GM21526 (cell line): ENCODE data around the gene TFRC.
"Not testable (repeated sequence)": the region's sequence is repeated elsewhere in the genome, so short reads cannot be mapped to it uniquely, and the experiment has no call there.

Experiments used
- ATAC-seq: cut with Tn5 transposase; IDR thresholded peaks from one replicate; pipeline ENCODE4 v1.9.1; 2021; ENCODE audit warnings: moderate library complexity; ENCODE audit not compliant: unreplicated experiment, low FRiP score

The TFRC gene

DNA sequence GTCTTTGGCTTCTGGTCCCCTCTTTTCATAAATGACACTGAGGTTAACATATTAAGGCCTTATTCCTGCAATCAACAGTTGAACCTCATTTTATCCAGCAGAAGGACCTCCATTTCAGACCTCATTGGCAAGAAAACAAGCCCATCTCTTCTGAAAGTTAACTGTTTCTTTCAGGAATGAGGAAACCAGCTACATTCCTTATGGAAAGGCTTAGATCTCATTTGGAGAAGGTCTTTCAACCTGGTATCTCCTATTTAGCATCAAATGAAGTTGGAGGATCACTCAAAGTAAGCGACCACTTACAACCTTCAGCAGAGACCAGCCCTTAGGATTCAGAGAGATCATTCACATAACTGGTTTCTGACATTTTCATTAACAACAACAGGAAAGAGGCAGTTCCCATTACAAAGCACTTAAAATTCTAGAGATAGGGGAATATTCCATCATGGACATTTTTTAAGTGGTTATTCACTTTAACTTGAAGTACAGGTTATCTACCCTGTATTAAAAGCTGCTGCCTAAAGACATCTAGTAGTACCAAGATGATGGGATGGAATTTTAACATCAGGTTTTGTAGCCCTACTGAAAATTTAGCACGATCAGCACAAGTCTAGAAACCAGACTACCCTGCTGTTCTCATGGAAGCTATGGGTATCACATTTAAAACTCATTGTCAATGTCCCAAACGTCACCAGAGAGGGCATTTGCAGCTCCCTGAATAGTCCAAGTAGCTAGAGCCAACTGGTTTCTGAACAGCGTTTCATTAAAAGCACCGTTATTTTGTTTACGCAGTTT, 30.4 kb downstream of the TFRC start:
- ATAC-seq, result no peak

DNA sequence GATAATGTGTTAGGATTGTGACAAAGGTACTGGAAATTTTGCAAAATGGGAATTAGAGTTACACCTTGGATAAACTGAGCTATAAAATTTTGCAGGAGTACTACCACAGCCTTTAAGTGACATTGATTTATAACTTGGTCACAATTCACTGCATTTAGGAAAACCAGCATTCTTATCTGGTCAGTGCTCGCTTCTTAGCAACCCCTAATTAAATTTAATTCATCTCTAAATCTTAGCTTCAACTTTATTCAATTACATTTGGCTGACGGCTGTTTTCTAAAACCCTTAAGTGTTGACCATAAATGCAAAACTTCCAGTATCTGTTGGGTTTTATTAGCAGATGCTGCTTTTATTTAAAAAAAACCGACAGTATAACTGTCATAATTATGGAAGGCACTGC, 31.3 kb downstream of the TFRC start:
- no peak for ATAC-seq

DNA sequence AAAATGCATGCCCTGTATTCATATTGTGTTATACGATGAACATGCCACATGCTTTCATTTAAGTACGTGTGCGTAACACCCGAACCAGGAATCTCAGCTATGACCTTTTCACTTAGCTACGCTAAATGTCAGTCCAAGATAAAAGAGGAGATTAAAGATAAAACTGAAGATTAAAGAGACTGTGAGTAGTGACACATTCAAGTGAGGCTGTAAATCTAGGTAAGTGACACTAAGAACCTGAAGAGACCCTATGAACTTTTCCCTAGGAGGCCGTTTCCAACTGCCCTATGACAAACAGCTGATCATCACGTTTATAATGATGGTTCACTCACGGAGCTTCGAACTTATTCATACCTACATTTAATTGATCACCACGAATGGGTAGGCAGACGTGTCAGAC, 32.2 kb downstream of the TFRC start:
- ATAC-seq, result no peak

DNA sequence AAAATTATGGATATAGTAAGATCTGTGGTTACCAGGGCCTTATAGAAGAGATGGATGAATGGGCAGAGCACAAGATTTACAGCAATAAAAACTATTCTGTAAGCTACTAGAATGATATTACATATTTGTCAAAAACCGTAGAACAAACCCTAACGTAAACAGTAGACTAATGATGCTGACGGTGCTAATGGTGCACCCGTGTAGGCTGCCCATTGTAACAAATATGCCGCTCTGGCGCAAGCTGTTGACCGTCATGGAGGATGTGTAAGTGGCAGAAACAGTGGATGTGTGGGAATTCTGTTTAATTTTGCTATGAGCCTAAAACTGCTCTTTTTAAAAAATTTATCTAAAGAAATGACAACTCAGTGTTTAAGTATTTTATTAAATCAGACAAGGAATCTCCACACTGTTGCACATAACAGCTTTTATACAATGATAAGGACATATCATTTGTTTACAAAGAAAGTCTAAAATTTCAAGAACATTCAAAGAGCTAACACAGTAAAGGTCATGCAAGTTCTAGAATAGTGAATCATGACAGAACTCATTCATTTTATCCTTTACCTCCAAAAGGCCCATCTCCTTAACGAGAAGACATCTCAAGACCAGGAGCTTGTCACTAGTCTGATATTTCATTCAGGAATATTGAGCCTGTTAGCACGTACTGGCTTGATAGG, 32.8 kb downstream of the TFRC start:
- ATAC-seq, result no peak

DNA sequence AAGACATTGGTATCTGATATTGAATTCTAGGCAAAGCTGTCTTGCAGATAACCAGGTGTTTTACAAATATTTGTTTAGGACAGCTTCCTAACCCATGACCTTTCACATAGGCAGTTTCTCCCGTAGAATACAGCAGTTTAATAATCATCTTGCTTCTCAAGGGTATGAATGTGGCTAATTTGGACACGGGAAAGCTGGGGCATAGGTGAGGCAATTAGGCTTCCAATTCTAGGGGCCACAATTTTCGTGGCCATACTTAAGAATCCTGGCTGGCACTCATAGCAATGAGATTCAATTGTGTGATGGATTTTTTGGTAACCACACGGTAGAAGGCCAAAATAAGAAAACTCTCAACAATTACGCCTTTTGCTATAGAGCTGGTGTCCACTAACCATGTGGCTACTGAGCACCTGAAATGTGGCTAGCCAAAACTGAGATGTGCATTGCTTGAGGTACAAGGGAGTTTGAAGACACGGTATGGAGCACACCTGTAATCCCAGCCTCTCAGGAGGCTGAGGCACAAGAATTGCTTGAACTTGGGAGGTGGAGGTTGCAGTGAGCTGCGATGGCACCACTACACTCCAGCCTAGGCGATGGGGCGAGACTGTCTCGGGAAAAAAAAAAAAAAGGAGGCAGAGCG, 34.4 kb downstream of the TFRC start:
- ATAC-seq, result no peak

DNA sequence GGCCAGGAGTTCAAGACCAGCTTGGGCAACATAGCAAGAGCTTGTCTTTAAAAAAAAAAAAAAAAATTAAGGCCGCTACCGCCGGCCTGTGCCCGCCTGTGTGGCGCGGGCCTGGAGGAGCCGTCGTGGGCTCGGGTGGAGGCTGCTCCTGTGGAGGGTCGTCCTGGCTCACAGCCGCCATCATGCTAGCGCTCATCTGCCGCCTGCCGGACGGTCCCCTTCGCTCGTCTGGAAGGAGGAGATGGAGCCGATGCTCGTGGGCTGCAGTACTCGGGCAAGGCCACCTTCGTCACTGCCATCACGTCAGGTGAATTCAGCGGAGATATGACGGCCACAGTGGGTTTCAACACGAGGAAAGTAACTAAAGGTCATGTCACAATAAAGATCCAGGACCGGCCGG, 37.4 kb downstream of the TFRC start:
- ATAC-seq, result no peak

DNA sequence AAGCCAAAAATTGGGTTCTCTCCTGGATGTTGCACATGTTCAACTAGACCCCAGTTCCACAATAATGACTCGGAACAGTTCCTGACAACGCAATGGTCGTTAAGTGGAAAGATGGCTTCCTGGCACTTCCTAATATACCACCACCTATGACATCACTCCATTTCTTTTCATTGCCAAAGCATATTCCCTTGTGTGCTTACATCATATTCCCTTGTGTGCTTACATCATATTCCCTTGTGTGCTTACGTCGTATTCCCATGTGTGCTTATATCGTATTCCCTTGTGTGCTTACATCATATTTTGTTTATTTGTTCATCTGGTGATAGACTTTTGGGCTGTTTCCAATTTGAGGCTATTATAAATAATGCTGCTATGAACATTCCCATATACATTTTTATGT, 39.2 kb downstream of the TFRC start:
- ATAC-seq, result no peak

DNA sequence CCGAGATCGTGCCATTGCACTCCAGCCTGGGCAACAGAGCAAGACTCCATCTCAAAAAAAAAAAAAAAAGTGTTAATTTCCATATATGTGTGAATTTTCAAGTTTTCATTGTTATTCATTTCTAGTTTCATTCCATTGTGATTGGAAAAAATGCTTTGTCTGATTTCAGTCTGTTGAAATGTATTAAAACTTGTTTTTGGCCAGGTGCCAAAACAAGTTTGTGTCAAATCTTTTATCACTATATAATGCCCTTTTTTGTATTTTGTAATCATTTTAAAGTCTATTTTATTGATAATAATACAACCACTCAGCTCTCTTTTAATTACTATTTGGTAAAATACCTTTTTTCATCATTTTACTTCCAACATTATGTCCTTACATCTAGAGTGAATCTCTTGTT, 42.5 kb downstream of the TFRC start:
- no peak for ATAC-seq

DNA sequence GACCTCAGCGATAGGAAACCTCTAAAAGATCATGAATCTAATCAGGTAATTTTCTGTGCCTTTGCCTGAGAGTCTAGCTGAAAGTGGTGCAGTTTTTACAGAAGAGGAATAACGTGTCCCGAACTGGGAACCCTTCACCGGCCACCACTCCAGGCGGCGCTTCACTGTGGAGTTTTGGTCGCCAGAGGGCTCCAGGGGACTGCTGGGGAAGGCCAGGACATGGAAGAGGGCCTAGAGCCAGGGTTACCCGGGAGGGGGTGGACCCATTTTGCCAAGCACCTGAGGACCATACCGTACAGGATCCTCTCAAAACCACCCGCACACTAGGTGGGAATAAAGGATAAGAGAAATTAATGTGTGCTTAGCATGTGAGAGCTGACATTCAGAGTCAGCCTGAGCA, 55.8 kb downstream of the TFRC start:
- not testable (repeated sequence) for ATAC-seq

DNA sequence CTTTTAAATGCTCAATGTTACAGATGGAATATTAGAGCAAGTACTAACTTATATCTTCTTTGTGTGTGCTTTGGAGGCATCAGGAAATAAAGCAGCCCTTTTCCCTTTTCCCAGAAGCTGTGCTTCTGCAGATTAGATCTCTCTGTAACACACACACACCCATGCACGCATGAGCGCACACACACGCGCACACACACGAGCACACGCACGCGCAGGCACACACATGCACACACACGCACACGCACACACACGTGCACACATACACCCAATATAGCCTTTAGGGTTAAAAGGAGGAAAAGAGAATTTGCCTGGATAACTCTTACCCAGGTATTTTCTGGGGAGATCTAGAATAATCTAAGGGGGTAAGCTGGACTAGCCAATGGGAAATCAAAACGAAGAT, 56.9 kb downstream of the TFRC start:
- ATAC-seq, result no peak

DNA sequence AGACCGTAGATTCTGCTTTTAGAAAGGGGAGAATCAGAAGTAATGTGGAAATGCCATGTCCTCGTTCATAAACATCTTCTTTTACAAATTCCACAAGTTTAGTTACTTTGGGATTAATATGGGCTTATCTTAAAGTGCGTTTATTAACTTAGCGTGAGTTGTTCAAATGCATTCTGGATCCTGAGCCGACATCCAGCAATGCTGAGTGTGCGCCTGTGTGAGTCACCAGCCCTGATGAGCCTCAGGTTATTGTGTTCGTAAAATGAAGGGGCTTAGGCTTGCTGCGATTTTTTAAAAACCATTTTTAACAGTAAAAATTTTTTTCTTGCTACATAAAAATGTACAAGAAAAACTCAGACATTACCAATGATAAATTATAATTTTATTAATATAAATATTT, 57.9 kb downstream of the TFRC start:
- ATAC-seq, result no peak

DNA sequence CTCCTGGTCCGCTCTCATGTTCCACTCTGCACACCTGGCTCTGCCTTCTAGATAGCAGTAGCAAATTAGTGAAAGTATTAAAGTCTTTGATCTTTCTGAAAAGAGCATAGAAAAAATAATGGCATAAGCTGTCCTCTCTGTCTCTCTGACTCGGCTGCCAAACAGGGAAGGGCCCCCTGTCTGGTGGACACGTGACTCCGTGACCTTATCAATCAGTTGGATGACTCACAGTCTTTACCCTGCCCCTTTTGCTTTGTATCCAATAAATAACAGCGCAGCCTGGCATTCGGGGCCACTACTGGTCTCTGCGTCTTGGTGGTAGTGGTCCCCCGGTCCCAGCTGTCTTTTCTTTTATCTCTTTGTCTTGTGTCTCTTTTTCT, 59.4 kb downstream of the TFRC start:
- not testable (repeated sequence) for ATAC-seq

DNA sequence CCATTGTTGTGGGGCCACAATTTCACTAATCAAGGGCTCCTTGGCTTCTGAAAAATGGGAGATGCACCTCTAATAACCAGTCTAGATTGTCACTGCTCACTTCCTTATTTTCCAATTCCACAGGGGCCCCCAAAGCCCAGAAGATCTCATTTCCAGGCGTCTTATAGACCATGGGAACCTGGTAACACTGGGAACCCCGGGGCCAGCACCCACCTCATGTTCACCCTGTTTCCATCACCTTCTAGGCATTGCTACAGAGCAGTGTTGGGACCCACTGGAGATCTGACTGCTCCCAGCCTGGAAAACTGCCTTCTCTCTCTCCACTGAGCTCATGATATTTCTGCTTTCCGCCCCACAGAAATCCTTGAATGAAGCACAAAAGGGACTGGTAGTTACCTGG, 61.5 kb downstream of the TFRC start:
- no peak for ATAC-seq

DNA sequence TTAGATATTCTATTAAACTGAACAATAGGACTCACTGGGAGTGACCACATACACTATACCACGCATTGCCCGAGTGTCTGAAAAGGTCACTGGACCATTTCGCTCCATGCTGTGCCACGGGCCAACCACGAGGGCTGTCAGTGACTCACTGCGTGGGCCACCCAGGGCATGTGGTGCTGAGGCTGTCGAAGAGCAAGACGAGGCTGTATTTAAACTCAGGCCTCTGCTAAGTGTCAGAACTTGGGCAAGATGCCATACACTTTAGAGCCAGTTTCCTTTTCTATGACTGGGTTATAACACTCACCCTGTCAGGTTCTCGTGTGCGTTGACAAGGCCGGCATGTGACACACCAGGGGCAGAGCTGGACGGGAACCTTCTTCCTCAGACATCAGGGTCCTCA, 62.3 kb downstream of the TFRC start:
- ATAC-seq, result not testable (repeated sequence)

DNA sequence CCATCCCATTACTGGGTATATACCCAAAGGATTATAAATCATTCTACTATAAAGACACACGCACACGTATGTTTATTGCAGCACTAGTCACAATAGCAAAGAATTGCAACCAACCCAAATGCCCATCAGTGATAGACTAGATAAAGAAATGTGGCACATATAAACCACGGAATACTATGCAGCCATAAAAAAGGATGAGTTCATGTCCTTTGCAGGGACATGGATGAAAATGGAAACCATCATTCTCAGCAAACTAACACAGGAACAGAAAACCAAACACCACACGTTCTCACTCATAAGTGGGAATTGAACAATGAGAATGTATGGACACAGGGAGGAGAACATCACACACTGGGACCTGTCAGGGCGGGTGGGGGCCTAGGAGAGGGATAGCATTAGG, 63.7 kb downstream of the TFRC start:
- not testable (repeated sequence) for ATAC-seq

DNA sequence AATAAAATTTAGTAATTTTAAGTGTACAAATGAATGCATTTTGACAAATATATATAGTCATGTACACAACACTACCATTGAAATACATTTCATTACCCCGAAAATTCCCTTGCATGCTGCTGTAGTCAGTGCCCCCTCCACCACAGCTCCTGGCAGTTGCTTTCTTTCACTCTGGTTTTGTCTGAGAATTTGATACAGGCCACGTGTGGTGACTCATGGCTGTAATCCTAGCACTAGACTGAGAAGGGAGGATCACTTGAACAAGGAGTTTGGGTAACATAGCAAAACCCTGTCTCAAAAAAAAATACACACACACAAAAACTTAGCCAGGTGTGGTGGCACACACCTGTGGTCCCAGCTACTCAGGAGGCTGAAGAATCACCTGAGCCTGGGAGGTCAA, 65.4 kb downstream of the TFRC start:
- no peak for ATAC-seq

DNA sequence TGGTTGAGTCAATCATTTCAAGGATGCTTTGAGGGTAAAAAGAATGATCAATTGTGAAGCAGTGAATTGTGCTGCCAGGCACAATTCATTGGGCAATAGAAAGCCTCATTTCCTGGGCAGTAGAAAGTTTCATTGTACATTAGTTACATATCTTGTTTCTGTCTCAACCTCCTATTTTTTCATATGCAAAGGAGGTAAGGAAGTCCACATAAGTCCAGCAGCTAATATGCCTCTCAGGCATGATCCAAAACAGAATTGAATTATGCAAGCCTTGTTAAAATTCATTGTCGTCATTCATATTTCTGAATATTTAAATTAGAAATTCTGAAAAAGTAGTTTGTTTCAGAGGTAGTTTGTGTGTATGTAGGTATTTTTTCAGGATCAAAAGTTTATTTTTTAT, 65.8 kb downstream of the TFRC start:
- ATAC-seq, result no peak

DNA sequence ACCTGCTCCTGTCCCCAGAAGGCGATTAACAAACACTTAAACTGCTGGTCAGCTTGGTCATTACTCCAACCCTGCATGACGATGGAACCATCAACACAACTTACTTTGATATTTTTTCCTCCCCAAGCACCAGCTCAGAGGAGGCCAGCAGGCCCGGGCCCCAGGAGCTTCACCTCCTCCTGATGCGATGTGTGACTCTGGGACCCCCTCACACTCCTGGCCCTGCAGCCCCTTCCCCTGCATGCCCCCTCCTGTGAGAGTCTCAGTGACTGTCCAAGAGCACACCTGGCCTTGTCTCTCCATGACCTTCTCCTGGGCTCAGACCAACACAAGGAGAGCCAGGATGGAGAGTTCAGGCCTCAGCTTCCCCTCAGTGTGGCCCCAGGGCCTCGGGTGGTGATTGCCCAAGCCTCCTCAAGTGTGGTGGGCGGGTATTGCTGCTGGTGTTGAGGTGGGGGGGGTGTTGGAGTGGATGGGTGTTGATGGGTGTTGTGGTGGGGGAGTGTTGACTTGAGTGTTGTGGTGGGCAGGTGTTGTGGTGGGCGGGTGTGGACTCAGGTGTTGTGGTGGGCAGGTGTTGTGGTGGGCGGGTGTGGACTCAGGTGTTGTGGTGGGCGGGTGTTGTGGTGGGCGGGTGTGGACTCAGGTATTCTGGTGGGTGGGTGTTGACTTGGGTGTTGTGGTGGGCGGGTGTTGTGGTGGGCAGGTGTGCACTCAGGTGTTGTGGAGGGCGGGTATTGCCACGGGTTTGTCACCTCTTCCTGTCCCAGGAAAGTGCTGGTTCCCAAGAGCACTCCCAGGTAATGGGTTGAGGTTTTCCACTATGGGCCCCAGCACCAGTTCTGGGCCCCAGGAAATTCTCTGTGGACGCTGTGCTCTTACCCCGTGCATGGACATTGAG, 68.1 kb downstream of the TFRC start:
- no peak for ATAC-seq

DNA sequence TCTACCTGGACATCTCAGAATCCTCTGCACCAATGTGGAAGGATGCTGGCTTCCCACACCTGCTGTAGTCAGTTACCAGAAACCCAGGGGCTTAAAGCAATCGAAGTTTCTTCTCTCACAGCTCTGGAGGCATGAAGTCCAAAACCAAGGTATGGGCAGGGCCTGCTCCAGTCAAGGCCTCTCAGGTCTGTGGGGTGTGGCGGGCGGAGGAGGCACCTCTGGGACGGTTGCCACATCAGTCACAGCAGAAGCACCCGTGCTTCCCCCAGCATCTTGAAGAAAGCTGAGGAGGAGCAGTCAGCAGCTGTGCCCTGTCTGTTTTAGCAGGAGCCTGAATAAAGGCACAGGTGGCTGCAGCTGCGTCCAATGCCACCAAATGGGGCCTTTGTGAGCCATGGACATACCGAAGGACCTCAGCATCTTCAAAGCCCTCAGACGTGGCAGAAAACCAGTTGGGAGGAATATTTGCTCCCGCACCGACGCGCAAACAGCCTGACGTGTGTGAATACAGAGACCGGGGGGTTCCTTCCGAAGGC, 68.9 kb downstream of the TFRC start:
- no peak for ATAC-seq

DNA sequence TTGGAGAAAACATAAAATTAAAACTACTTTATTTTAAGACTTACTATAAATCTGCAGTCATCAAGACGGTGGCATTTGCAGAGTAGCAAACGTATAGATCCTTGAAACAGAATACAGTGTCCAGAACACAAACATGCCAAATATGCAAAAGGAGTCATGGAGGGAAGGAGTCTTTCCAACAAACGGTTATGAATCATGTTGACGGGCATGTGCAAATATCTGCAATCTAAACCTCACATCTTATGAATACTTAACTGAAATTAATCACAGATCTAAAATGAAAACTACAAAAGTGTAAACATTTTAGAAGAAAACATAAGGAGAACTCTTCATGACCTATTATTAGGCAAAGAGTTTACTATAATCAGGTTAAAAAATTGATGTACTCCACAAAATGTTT, 69.4 kb downstream of the TFRC start:
- ATAC-seq, result no peak

DNA sequence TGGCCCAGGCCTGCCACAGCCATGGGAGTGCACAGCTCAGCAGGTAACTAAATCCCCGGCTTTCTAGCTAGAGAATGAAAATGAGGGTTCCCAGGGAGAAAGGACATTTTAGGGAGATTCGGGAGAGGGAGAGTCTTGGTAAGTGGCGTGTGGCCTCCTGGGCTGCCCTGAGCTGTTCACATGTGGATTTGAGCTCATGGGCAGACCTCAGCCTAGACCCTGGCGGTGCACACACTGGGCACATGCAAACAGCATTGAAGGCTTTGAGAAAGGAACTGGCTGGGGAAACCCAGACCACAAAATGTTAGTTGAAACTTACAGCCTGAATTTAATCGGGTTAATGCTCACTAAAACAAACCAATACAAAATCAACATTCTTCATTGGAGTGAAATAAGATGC, 72.4 kb downstream of the TFRC start:
- ATAC-seq, result no peak
